Measurements from ENCODE around the gene HMGCS1. TPM values are rescaled to one million over a fixed set of nuclear protein-coding genes. Genes with fewer than 3 reads are reported as not detected.
"Not testable (repeated sequence)": the region's sequence is repeated elsewhere in the genome, so short reads cannot be mapped to it uniquely, and the experiment has no call there.

HMGCS1 gene
- total RNA-seq, 2 donors from 2014 or later = 153 to 377 TPM

GRCh38 chr5:43315263-43315662, 2.1 kb upstream of the HMGCS1 start:
- DNase-seq (no peak), ATAC-seq (no peak)
- intact Hi-C loops (cut with DNase I, micrococcal nuclease) = loop anchor here in 1 of 2 donors (10.0 kb wide), 1 partner anchor 170 kb away; the partner anchor contains the start of gene TMEM267

GRCh38 chr5:43314724-43315123, 1.5 kb upstream of the HMGCS1 start:
- intact Hi-C loops (cut with DNase I, micrococcal nuclease) = loop anchor here in 1 of 2 donors (10.0 kb wide), 1 partner anchor 170 kb away; the partner anchor contains the start of gene TMEM267
- no peak for ATAC-seq
- no peak for DNase-seq

GRCh38 chr5:43313854-43314457, 744 bp upstream of the HMGCS1 start:
- DNase-seq (peak in 1 of 2 donors; percentile 27), ATAC-seq (no peak)
- intact Hi-C loops (cut with DNase I, micrococcal nuclease) = loop anchor here in 1 of 2 donors (10.0 kb wide), 1 partner anchor 171 kb away; the partner anchor contains the start of gene TMEM267

- intact Hi-C loops (cut with DNase I, micrococcal nuclease) = loop anchor here in 1 of 2 donors (10.0 kb wide), 1 partner anchor 172 kb away; the partner anchor contains the start of gene TMEM267
- ATAC-seq (peak; percentile 31), DNase-seq (no peak)
Observed at GRCh38 chr5:43312699-43313034, 545 bp downstream of the HMGCS1 start.

GRCh38 chr5:43312076-43312661, 1.0 kb downstream of the HMGCS1 start:
- DNase-seq (no peak), ATAC-seq (no peak)
- intact Hi-C loops (cut with DNase I, micrococcal nuclease) = loop anchor here in 1 of 2 donors (10.0 kb wide), 1 partner anchor 173 kb away; the partner anchor contains the start of gene TMEM267

GRCh38 chr5:43309637-43310036, 3.6 kb downstream of the HMGCS1 start:
- DNase-seq (no peak), ATAC-seq (no peak)
- intact Hi-C loops (cut with DNase I, micrococcal nuclease) = loop anchor here in 1 of 2 donors (10.0 kb wide), 2 partner anchors 175 to 195 kb away; partner anchors contain the start of gene TMEM267

GRCh38 chr5:43309122-43309521, 4.1 kb downstream of the HMGCS1 start:
- intact Hi-C loops (cut with DNase I, micrococcal nuclease) = loop anchor here in 1 of 2 donors (10.0 kb wide), 1 partner anchor 194 kb away; no protein-coding TSS in a partner anchor
- DNase-seq = no peak
- ATAC-seq = no peak

- ATAC-seq, DNase-seq: not testable (repeated sequence)
- intact Hi-C loops (cut with DNase I, micrococcal nuclease) = loop anchor here in 1 of 2 donors (10.0 kb wide), 1 partner anchor 192 kb away; no protein-coding TSS in a partner anchor
Observed at GRCh38 chr5:43306954-43307353, 6.3 kb downstream of the HMGCS1 start.

- ATAC-seq (peak; percentile 78), DNase-seq (no peak)
- intact Hi-C loops (cut with DNase I, micrococcal nuclease) = loop anchor here in 1 of 2 donors (10.0 kb wide), 1 partner anchor 191 kb away; no protein-coding TSS in a partner anchor
Observed at GRCh38 chr5:43305948-43306565, 7.2 kb downstream of the HMGCS1 start.

GRCh38 chr5:43304525-43304924, 8.7 kb downstream of the HMGCS1 start:
- ATAC-seq (no peak), DNase-seq (no peak)
- intact Hi-C loops (cut with DNase I, micrococcal nuclease) = loop anchor here in 1 of 2 donors (10.0 kb wide), 1 partner anchor 190 kb away; no protein-coding TSS in a partner anchor

- ATAC-seq (no peak), DNase-seq (no peak)
- intact Hi-C loops (cut with DNase I, micrococcal nuclease) = loop anchor here in 1 of 2 donors (10.0 kb wide), 1 partner anchor 188 kb away; no protein-coding TSS in a partner anchor
Observed at GRCh38 chr5:43303242-43303641, 10.0 kb downstream of the HMGCS1 start.

GRCh38 chr5:43302481-43302880, 10.7 kb downstream of the HMGCS1 start:
- ATAC-seq = no peak
- intact Hi-C loops (cut with DNase I, micrococcal nuclease) = loop anchor here in 1 of 2 donors (10.0 kb wide), 1 partner anchor 188 kb away; no protein-coding TSS in a partner anchor
- DNase-seq = no peak

- DNase-seq (no peak), ATAC-seq (no peak)
- intact Hi-C loops (cut with DNase I, micrococcal nuclease) = loop anchor here in 1 of 2 donors (10.0 kb wide), 1 partner anchor 187 kb away; no protein-coding TSS in a partner anchor
Observed at GRCh38 chr5:43301653-43302091, 11.5 kb downstream of the HMGCS1 start.

- DNase-seq = no peak
- ATAC-seq = no peak
- intact Hi-C loops (cut with DNase I, micrococcal nuclease) = loop anchor here in 1 of 2 donors (10.0 kb wide), 1 partner anchor 185 kb away; no protein-coding TSS in a partner anchor
Observed at GRCh38 chr5:43300112-43300511, 13.1 kb downstream of the HMGCS1 start.

- intact Hi-C loops (cut with DNase I, micrococcal nuclease) = no loop called here
- ATAC-seq (no peak), DNase-seq (no peak)
Observed at GRCh38 chr5:43298443-43298842, 14.8 kb downstream of the HMGCS1 start.

GRCh38 chr5:43296835-43297234, 16.4 kb downstream of the HMGCS1 start:
- no peak for ATAC-seq

GRCh38 chr5:43295202-43295601, 18.0 kb downstream of the HMGCS1 start:
- intact Hi-C loops (cut with DNase I, micrococcal nuclease) = no loop called here
- ATAC-seq = no peak
- DNase-seq = no peak

More at GRCh38 chr5:43296835-43297234, 16.4 kb downstream of the HMGCS1 start:
- no peak for DNase-seq
- intact Hi-C loops (cut with DNase I, micrococcal nuclease) = no loop called here

GRCh38 chr5:43294226-43294625, 19.0 kb downstream of the HMGCS1 start:
- intact Hi-C loops (cut with DNase I, micrococcal nuclease) = no loop called here
- DNase-seq (no peak), ATAC-seq (no peak)

- intact Hi-C loops (cut with DNase I, micrococcal nuclease) = no loop called here
- ATAC-seq = no peak
- no peak for DNase-seq
Observed at GRCh38 chr5:43290726-43291125, 22.5 kb downstream of the HMGCS1 start.

All from left colon (tissue), 2 donors.